HUDEP-2 (cell line): ENCODE data around the gene REEP5.
A peak's percentile ranks its signal among the peaks of the same experiment; 100 is the strongest.

Experiments used
- DNase-seq, 76 experiments: peaks; one replicate each; lab custom pipeline; 2025; ENCODE audit not compliant: unreplicated experiment in 76 of 76; lab: John Stamatoyannopoulos, UW

REEP5 gene

DNA sequence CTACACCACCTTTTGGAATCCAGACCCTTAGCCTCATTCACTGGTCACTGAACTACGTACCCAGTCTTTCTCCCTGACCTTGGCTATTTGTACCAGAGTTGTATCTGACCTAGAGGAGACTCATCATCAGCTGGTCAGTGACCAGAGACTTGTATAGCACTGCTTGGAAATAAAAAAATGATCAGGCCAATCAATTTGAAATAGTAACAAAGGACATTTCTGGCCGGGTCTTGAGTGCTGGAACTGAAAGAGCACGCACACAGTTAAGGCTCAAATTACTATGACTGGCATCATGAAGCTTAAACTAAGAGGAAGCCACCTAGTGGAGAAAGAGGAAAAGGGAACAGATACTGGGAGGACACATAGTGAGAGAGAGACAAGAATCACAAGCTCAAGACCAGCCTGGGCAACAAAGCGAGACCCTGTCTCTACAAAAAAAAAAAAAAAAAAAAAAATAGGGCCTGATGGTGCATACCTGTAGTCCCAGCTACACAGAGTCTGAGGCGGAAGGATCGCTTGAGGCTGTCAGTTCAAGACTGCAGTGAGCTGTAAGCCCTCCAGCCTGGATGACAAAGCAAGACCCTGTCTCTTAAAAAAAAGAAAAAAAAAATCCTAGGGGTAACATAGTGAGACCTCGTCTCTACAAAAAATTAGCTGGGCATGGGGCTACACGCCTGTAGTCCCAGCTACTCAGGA is 73.8 kb downstream of the REEP5 start:
- DNase-seq, result peak in 35 of 76 experiments; percentile 2 to 67 (median 37)

DNA sequence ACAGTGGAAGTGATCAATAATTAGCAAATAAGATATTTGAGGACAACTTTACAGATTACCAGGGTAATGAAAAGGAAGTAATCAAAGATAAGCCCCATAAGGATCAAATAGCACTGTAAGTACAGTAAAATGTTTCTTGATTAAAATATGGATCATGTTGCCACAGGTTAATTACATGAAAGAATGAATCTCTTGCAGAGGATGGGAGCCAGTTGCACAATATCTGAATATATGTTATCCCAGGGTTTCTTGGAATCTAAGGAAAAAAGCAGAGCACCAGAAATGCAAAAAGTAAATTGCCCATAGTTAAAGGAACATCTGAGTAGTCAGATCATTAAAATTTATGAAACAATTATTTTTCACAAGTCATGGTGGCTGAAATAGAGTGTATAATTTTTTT is 74.7 kb downstream of the REEP5 start:
- no peak for DNase-seq

DNA sequence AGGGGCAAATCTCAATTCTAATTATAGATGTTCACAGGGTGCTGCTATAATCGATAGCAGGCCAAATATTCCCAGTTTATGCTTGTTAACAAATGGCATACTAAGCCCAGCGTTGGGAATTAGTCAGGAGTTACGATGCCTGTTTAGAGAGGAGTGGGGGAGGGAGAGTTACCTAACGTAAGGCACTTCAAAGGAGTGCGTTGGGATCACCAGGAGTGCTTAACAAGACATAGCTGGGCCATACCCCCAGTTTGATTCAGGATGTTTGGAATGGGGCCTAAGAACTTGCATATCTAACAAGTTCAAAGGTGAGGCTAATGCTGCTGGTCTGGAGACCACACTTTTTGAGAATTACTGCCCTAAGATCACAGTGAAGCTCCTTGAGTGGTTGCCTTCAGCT is 75.5 kb downstream of the REEP5 start:
- no peak for DNase-seq

DNA sequence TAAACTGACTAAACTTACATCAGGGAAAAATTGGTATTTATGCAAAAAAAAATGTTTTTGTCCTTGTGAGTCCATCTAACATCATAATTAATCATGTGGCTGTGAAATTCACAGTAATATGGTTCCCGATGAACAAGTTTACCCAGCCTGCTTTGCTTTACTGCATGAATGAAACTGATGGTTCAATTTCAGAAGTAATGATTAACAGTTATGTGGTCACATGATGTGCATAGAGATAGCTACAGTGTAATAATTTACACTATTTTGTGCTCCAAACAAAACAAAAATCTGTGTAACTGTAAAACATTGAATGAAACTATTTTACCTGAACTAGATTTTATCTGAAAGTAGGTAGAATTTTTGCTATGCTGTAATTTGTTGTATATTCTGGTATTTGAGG is 77.5 kb downstream of the REEP5 start:
- no peak for DNase-seq

- DNase-seq, result no peak
These were observed 88.1 kb downstream of the REEP5 start for GRCh38 chr5:112833971-112834370.

DNA sequence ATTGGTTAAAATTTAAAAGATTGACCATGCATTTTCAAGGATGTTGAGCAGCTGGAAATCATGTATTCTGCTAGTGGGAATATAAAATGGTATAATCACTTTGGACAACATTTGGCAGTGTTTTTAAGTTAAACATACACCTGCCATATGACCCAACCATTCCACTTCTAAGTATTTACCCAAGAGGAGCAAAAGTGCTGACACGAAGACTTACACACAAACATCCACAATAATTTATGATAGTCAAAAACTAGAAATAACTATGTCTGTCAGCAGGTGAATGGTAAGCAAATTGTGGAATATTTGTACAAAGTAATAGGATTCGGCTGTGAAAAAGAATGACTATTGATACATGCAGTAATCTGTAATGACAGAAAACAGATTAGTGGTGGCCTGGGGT is 91.6 kb downstream of the REEP5 start:
- no peak for DNase-seq
